GM20431 (cell line): ENCODE data around the gene BCR.

Experiments used
- in situ Hi-C: fragments of 300-500 bp; cut with MseI, MboI; formaldehyde crosslinking; loops from one replicate; pipeline ENCODE4 v1.15.0; 2020; ENCODE audit warnings: low sequenced_read_pairs; ENCODE audit not compliant: unreplicated experiment

The BCR gene

GRCh38 chr22:23268139-23268712 is 87.9 kb downstream of the BCR start:
- in situ Hi-C loops = no loop called here

- in situ Hi-C loops = no loop called here
Observed at GRCh38 chr22:23268877-23269276, 88.6 kb downstream of the BCR start.

- in situ Hi-C loops = loop anchor here (5.0 to 10.0 kb wide), 2 partner anchors 92 to 305 kb away; no protein-coding TSS in a partner anchor
Observed at GRCh38 chr22:23269441-23270211, 89.3 kb downstream of the BCR start.

GRCh38 chr22:23270212-23270733 is 90.0 kb downstream of the BCR start:
- in situ Hi-C loops = loop anchor here (5.0 to 10.0 kb wide), 2 partner anchors 93 to 305 kb away; no protein-coding TSS in a partner anchor

- in situ Hi-C loops = loop anchor here (5.0 to 10.0 kb wide), 2 partner anchors 94 to 306 kb away; no protein-coding TSS in a partner anchor
Observed at GRCh38 chr22:23270798-23271596, 90.7 kb downstream of the BCR start.

GRCh38 chr22:23271597-23271908 is 91.2 kb downstream of the BCR start:
- in situ Hi-C loops = loop anchor here (5.0 to 10.0 kb wide), 2 partner anchors 94 to 307 kb away; no protein-coding TSS in a partner anchor

- in situ Hi-C loops = loop anchor here (5.0 to 10.0 kb wide), 2 partner anchors 95 to 308 kb away; no protein-coding TSS in a partner anchor
Observed at GRCh38 chr22:23272371-23272770, 92.1 kb downstream of the BCR start.

- in situ Hi-C loops = loop anchor here (5.0 to 10.0 kb wide), 2 partner anchors 96 to 308 kb away; no protein-coding TSS in a partner anchor
Observed at GRCh38 chr22:23272834-23273233, 92.5 kb downstream of the BCR start.

- in situ Hi-C loops = loop anchor here (5.0 to 10.0 kb wide), 2 partner anchors 96 to 309 kb away; no protein-coding TSS in a partner anchor
Observed at GRCh38 chr22:23273445-23274145, 93.3 kb downstream of the BCR start.

- in situ Hi-C loops = loop anchor here (5.0 to 10.0 kb wide), 2 partner anchors 97 to 309 kb away; no protein-coding TSS in a partner anchor
Observed at GRCh38 chr22:23274146-23274526, 93.8 kb downstream of the BCR start.

- in situ Hi-C loops = loop anchor here (5.0 to 10.0 kb wide), 2 partner anchors 98 to 310 kb away; no protein-coding TSS in a partner anchor
Observed at GRCh38 chr22:23274891-23275694, 94.8 kb downstream of the BCR start.

GRCh38 chr22:23275751-23276150 is 95.4 kb downstream of the BCR start:
- in situ Hi-C loops = loop anchor here (10.0 kb wide), 1 partner anchor 311 kb away; no protein-coding TSS in a partner anchor

GRCh38 chr22:23276656-23277582 is 96.6 kb downstream of the BCR start:
- in situ Hi-C loops = loop anchor here (10.0 kb wide), 1 partner anchor 312 kb away; no protein-coding TSS in a partner anchor

- in situ Hi-C loops = loop anchor here (10.0 kb wide), 1 partner anchor 313 kb away; no protein-coding TSS in a partner anchor
Observed at GRCh38 chr22:23277583-23278295, 97.4 kb downstream of the BCR start.

GRCh38 chr22:23278883-23279675 is 98.8 kb downstream of the BCR start:
- in situ Hi-C loops = loop anchor here (10.0 kb wide), 1 partner anchor 314 kb away; no protein-coding TSS in a partner anchor

- in situ Hi-C loops = loop anchor here (10.0 kb wide), 1 partner anchor 315 kb away; no protein-coding TSS in a partner anchor
Observed at GRCh38 chr22:23279781-23280180, 99.5 kb downstream of the BCR start.
